ENCODE results near the gene CLCN2.
"Not testable (repeated sequence)": the region's sequence is repeated elsewhere in the genome, so short reads cannot be mapped to it uniquely, and the experiment has no call there.

The CLCN2 gene

DNA sequence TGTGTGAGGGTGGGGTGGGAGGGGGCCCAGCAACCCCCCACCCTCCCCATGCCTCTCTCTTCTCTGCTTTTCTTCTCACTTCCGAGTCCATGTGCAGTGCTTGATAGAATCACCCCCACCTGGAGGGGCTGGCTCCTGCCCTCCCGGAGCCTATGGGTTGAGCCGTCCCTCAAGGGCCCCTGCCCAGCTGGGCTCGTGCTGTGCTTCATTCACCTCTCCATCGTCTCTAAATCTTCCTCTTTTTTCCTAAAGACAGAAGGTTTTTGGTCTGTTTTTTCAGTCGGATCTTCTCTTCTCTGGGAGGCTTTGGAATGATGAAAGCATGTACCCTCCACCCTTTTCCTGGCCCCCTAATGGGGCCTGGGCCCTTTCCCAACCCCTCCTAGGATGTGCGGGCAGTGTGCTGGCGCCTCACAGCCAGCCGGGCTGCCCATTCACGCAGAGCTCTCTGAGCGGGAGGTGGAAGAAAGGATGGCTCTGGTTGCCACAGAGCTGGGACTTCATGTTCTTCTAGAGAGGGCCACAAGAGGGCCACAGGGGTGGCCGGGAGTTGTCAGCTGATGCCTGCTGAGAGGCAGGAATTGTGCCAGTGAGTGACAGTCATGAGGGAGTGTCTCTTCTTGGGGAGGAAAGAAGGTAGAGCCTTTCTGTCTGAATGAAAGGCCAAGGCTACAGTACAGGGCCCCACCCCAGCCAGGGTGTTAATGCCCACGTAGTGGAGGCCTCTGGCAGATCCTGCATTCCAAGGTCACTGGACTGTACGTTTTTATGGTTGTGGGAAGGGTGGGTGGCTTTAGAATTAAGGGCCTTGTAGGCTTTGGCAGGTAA, 15.9 kb downstream of the CLCN2 start:
- DNase-seq (ENCODE audit: low read depth in 2 of 2): no peak

- no peak for DNase-seq (ENCODE audit: low read depth in 2 of 2)
These were observed 16.7 kb downstream of the CLCN2 start for GRCh38 chr3:184344579-184345316.

GRCh38 chr3:184343200-184343876, 18.1 kb downstream of the CLCN2 start:
- no peak for DNase-seq (ENCODE audit: low read depth in 2 of 2)

GRCh38 chr3:184341925-184342324, 19.5 kb downstream of the CLCN2 start:
- DNase-seq (ENCODE audit: low read depth in 2 of 2): no peak

GRCh38 chr3:184339451-184340135, 21.8 kb downstream of the CLCN2 start:
- not testable (repeated sequence) for DNase-seq (ENCODE audit: low read depth in 2 of 2)

- DNase-seq (ENCODE audit: low read depth in 2 of 2): no peak
These were observed 22.4 kb downstream of the CLCN2 start for GRCh38 chr3:184339001-184339400.

- no peak for DNase-seq (ENCODE audit: low read depth in 2 of 2)
These were observed 22.9 kb downstream of the CLCN2 start for GRCh38 chr3:184338511-184338945.

DNA sequence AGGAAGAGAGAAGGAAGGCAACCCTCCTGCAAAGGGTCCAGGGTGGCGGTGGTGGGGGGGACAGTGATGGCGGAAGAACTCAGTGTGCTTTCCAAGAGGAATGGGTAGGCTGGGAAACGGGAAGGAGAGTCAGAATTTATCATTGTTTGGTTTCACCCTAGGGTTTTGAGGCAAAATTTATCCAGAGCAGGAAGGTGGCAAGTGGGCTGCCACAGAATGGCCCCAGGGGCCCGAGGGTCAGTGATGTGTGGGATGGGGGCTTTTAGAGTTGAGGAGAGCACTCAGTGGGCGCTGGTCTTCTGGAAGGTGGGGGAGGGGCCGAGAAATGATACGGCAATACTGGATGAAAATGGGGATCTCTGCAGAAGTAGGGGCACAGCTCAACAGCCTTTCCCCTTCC, 23.4 kb downstream of the CLCN2 start:
- DNase-seq (ENCODE audit: low read depth in 2 of 2): no peak

GRCh38 chr3:184337399-184337714, 24.0 kb downstream of the CLCN2 start, which contains the start of gene FAM131A:
FAM131A (plus strand) TSS chr3:184337600; CDS start chr3:184337631, 31 bp downstream.
- DNase-seq (ENCODE audit: low read depth in 2 of 2): no peak

DNA sequence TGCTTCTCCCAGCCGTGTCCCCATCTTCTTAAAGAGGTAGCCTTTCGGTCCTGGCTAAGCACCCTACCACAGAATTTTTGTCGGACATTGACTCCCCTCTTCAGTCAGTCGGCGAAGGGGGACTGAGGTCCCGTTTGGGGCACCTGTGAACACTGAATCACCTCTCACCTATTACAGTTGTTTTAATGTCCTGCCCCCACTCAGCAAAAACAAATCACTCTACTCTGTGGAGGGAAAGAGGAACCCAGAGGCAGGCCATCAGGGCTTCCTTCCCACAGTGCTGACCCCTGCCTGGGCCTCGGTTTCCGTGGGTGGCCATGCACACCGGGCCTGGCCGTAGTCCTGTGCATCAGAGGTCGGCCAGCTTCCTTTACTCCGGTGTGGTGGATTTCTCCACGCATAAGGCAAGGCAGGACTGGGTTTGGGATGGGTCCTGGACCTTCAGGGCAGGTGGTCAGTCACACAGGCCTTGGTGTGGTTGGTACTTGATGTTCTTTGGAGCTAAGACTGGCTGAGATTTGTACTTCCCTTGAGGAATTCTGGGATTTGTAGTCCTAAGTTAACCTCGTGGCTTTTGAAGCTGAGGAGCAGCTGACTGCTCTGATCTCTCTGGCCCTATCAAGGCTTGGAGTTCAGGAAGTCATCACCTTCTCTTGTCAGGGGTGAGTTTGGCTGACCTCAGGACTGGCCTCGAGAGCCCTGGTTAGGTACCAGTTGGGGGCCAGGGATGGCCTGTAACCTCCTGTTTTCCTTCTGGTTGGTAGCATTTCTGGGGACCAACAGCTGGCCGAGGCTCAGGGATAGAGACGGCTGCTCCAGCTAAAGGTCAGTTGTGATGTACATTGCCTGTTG, 24.6 kb downstream of the CLCN2 start:
- no peak for DNase-seq (ENCODE audit: low read depth in 2 of 2)

DNA sequence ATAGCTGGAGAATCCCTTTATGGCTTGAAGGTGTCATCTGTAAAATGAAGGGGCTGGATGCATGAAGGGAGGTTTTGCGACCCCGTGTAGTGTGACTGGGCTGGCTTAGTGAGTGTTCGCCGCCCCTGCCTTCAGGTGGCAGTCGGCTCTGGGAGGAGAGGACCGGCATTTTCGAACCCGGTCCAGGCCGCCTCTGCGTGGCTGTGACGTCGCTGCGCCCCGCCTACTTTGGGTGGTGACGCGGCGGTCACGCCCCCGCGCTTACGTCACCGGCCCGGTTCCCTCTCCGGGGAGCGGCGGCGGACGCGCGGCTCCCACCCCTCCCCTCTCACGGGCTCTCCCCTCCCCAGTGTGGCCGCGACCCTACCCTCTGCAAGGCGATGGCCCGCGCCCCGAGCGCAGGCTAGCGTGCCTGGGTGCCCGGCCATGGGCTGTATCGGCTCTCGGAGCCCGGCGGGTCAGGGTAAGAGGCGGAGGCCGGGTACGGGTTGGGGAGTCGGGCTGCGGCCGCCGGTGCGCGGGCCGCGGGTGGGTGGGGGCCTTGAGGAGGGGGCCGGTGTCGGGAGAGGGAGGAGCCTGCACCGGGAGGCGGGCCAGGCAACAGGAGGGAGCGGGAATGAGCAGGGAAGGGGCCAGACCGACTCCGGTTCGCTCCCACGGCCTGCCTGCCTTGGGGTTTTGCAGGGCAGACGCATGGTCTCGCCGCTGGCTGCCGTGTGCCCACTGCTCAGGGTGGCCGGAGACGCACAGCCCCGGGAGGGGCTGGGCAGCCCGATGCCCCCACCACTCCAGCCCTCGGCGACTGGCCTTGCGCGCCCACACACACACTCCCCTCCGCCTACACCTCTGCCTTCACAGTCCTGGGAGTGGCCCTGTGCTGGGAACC, 25.5 kb downstream of the CLCN2 start:
- DNase-seq (ENCODE audit: low read depth in 2 of 2): peak; percentile 73 to 77

GRCh38 chr3:184335291-184335660, 26.1 kb downstream of the CLCN2 start:
- no peak for DNase-seq (ENCODE audit: low read depth in 2 of 2)

DNA sequence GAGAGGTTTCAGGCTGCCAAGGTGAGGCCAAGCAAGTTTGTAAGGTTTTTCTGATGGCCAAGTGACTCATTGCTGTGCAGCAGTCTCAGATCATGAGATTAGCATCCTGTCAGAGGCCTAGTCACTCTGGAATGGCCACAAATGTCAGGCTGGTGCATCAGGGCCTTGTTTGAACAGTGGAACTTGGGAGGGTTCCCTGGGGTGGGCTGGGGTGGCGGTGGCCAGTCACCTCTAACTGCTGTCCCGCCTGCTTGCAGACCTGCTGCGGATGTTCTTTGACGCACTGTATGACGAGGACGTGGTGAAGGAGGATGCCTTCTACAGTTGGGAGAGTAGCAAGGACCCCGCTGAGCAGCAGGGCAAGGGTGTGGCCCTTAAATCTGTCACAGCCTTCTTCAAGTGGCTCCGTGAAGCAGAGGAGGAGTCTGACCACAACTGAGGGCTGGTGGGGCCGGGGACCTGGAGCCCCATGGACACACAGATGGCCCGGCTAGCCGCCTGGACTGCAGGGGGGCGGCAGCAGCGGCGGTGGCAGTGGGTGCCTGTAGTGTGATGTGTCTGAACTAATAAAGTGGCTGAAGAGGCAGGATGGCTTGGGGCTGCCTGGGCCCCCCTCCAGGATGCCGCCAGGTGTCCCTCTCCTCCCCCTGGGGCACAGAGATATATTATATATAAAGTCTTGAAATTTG, 26.8 kb downstream of the CLCN2 start:
- DNase-seq (ENCODE audit: low read depth in 2 of 2): peak; percentile 39 to 42

DNA sequence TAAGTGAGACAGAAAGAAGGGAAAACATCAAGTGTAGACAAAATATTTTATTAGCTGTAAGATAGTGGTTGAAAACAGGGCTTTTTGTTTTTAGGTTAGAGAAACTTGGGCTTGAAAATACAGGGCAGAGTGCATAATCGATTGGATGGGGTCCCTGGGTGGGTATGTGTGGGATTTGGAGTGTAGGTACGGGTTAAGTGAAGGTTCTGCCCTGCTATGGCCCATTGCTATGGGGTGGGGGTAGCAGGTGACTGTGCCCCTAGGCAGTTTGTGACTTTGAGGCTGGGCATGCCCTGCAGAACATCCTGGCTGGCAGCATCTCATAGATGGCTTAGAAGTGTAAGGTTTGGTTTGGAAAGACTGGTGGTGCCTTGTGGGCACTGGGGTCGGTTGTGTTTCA, 27.7 kb downstream of the CLCN2 start:
- no peak for DNase-seq (ENCODE audit: low read depth in 2 of 2)

DNA sequence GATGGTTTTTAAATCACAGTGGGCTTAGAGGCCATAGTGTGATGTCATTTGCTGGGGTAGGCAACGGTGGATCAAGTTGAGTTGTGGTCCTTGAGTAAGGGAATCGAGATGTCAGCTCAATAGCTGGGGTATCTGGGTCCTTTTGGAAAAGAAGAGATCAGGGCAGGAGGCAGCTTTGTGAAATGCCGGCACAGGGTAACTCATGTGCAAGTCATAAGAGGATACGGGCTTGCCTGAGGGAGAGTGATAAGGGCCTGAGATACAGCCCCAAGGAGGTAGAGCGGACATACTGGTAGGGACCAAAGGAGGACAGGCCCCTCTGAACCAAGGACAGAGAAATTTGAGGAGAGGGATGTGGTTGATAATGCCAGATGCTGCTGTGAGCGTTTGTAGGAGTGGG, 28.2 kb downstream of the CLCN2 start:
- no peak for DNase-seq (ENCODE audit: low read depth in 2 of 2)

DNA sequence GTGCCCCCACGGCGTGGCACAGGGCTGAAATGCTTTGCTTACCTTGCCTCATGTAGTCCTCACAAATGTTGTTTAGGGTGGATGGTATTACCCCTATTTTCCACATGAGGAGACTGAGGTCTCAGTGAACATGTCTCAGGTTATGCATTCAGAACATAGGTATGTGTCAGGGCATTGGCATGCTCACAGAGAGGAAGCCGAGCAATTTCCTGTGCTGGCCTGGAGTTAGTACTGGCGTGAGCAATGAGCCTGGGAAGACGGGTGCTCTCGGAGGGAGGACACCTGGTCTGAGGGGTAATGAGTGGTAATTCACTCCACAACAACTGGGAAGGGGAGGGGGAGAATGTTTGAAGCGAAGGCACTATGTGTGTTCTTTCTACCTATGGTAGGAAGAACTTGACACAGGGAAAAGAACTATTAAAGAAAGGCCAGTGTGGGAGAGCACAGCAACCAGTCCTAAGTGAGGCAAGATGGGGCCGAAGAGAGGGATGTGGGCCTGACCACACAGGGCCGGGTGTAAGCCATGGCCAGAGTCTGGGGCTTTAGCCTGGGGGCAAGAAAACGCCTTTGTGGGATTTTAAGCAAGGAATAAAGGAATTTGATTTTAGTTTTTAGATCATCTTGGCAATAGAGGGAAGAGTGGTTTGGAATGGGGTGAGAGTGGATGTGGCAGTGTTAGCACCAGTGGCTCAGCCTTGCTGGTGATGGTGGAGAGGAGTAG, 28.9 kb downstream of the CLCN2 start:
- no peak for DNase-seq (ENCODE audit: low read depth in 2 of 2)

GRCh38 chr3:184328516-184328915, 32.9 kb downstream of the CLCN2 start:
- no peak for DNase-seq (ENCODE audit: low read depth in 2 of 2)

DNA sequence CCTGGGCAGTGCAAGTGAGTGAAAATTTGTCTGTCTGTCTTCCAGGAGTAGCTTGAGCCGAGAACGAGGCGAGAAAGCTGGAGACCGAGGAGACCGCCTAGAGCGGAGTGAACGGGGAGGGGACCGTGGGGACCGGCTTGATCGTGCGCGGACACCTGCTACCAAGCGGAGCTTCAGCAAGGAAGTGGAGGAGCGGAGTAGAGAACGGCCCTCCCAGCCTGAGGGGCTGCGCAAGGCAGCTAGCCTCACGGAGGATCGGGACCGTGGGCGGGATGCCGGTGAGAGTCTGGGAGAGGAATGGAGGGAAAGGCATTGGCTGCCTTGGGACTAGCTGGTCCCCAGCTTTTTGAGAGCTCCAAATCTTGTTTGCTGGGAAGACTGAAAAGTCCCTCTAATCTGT, 34.2 kb downstream of the CLCN2 start:
- DNase-seq (ENCODE audit: low read depth in 2 of 2): no peak
